Measurements from ENCODE around the gene ARID1B.

- TF ChIP-seq CTCF (conservative IDR thresholded peaks at IDR 0.05): no peak
- TF ChIP-seq EZH2 (IDR thresholded peaks at IDR 0.05; ENCODE audit: low read depth): no peak
These were observed 2.2 kb upstream of the ARID1B start for GRCh38 chr6:156774863-156775405.

All from PC-9 (cell line).